ENCODE measurements around the gene NINJ2.
A peak's percentile ranks its signal among the peaks of the same experiment; 100 is the strongest.

Gene NINJ2

DNA sequence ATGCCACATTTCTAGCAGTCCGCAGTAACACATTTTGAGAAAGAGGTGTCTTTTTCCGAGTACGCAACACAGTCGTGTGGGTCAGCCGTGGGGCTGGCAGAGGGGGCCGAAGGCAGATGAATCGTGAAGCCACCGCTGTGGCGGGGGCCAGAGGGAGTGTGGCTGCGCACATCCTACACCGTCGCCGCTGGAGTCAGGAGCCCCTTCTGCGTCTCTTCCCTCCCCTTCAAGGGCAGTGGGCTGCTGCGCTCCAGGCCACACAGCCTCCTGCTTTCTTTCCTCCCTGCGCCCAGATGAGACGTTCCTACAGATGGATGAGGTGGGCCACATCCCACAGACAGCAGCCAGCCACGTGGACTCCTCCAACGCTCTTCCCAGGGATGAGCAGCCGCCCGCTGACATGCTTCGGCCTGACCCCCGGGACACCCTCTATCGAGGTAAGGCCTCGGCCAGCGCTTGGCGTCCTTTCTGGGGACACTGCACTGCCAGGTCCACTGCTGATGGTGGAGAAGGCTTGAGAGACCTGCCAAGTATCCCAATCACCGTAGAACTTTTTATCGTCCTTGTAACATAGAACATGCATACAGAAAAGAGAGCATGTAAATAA lies 113.7 kb downstream of the NINJ2 start:
- no peak for DNase-seq (ENCODE audit: low read depth in 2 of 2)

- DNase-seq (ENCODE audit: low read depth in 2 of 2), result no peak
Measured at GRCh38 chr12:547883-548470, 115.3 kb downstream of the NINJ2 start.

GRCh38 chr12:546920-547845 lies 116.1 kb downstream of the NINJ2 start:
- DNase-seq (ENCODE audit: low read depth in 2 of 2), result peak; percentile 22 to 33

DNA sequence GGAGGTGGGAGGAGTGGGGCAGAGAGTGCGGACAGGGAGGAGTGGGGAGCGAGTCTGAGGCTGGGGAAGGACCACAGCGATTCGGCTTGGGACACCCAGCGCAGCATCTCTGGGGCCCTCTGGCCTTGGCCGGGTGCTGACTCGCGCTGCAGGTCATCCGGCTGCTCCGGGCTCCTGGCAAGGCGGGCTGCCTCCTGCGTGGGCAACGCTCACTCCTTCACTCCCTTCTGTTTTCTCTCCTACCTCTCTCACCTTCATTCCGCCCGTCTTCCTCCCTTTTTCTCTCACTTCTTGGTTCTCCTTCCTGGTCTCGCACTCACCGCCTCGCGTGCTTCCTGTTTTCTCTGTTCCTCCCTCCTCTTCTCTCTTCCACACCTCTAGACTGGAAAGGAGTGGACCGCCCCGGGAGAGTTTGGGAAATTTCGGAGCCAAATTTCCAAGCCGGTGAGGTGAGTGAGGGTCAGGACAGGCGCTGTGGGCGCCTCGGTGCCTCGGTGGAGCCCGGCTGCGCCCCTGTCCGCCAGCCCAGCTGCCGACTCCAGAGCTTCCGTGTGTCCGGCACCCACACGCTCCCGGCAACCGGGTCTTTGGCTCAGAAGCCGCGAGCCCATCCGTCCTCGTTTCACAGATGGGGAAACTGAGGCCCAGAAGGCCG lies 116.9 kb downstream of the NINJ2 start:
- no peak for DNase-seq (ENCODE audit: low read depth in 2 of 2)

DNA sequence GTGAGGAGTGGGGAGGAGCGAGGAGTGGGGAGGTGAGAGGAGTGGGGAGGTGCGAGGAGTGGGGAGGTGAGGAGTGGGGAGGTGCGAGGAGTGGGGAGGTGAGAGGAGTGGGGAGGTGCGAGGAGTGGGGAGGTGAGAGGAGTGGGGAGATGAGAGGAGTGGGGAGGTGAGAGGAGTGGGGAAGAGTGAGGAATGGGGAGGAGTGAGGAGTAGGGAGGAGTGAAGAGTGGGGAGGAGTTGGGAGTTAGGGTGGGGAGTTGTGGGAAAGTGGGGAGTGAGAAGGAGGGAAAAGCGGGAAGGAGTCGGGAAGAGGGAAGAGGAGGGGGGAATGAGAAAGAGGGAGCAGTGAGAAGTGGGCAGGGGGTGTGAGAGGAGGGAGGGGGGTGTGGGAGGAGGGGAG lies 117.4 kb downstream of the NINJ2 start:
- no peak for DNase-seq (ENCODE audit: low read depth in 2 of 2)

DNA sequence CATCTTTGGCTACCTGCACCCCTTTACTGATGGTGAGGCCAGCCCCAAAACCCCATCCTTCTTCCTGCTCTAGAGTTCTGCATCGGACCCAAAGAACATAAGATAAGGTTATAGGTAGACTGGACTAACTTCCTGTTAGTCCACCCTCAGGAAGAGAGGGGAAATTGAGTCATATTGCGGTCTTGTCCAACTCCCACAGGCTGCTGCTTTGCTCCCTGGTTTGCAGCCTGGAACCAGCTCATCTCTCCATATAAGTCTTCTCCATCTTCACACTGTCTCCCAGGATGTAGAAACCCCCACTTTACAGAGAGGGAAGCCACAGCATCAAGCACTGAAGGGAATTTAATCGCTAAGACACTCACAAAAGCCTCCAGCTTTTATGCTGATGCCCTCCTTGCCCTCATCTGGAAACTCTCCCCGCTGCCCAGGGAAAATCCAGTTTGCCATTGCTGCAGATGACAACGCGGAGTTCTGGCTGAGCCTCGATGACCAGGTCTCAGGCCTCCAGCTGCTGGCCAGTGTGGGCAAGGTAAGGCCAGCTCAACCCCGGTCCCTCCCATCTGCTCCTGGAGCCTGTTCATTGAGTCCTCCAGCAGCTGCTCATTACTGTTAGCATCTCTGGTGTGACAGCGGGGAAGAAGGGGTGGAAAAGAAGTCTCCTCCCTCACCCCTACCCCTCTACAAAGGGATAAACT lies 118.2 kb downstream of the NINJ2 start:
- DNase-seq (ENCODE audit: low read depth in 2 of 2), result no peak

GRCh38 chr12:544142-544541 lies 119.1 kb downstream of the NINJ2 start:
- no peak for DNase-seq (ENCODE audit: low read depth in 2 of 2)

- no peak for DNase-seq (ENCODE audit: low read depth in 2 of 2)
Measured at GRCh38 chr12:543114-543451, 120.2 kb downstream of the NINJ2 start.

DNA sequence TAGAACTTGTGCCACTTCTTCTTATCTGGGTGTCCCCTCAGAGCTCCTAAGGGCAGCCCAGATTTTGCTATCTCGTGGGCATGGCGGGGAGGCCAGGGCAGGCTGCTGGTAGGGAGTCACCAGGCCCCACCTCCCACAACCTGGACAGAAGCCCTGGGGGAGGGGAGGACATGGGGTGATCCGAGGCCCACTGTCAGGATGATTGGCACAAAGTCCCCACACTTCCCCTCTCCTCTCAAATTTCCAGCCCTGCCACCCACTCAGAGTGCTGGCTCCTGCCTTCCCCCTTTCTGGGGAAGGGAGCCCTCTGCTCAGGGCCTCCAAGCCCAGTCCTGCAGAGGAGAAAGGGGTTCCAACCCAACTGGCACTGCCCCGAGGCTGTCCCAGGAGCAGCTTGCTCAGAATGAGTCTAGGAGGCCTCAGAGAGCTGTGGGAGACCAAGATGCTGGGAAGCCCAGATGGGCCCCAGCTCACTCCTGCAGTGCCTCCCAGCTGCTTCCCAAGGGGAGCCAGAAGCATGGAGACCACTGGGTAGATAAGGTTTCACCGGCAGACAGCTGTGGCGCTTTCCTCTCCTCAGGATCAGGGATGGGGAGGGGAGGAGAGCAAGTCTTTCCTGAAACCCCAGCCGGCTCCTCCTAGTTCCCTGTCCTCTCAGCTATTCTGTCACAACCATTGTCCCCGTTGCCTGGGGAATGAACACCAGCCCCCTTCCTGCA lies 120.7 kb downstream of the NINJ2 start:
- no peak for DNase-seq (ENCODE audit: low read depth in 2 of 2)

GRCh38 chr12:541676-542324 lies 121.4 kb downstream of the NINJ2 start:
- no peak for DNase-seq (ENCODE audit: low read depth in 2 of 2)

GRCh38 chr12:539540-540310 lies 123.5 kb downstream of the NINJ2 start:
- no peak for DNase-seq (ENCODE audit: low read depth in 2 of 2)

DNA sequence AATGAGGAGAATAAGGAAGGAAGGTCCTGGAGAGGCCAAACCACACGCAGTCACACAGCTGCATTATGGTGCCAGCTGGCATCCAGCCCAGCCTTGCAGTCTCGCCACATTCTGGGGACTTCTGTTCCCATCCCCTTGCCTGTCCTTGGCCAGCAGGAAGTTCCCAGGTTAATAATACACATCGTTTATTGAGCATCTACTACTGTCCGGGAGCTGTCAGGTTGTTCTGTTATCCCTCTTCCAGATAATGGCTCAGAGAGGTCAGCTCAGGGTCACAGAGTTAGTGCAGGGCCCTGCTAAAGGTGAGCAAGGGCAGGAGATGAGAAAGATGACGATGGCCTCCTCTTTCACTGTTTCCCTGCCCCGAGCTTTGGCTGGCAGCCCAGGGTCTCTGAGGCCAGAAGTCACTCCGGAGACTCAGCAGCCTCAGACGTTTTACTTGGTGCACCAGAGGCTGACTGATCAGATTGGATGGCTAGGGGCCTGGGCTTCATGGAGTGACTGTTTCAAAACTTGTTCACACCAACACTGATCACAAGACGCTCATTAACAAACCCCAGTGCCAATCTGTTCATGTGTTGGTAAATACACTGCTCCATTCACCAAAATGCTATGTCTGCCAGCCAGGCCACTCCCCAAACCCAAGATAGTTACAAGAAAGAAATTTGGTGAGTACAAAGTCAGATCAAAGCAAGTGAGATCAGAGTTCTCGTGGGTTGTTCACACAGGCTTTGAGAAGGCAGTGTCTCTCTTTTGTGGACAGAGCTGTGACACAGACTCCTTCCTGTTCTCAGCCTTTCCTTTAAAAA lies 124.3 kb downstream of the NINJ2 start:
- peak; percentile 15 to 18 for DNase-seq (ENCODE audit: low read depth in 2 of 2)

DNA sequence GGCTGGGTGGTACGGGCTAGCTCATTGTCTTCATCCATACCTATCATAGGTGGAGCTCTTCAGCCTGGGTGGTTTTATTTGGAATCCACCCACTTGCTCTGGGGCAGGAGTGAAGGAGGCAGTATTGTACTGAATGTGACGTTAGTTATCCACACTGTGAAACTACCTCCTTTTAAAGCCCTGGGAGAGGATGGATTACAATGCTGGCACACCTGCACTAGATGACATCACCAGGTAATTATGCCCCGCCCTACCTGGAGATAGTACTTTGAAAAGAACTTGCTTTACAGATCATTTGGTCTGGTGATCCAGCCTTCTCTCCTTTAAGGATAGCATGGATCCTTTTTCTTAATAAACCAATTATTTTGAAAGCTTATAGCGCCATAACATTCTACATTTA lies 125.5 kb downstream of the NINJ2 start:
- DNase-seq (ENCODE audit: low read depth in 2 of 2), result no peak

GRCh38 chr12:536751-537245 lies 126.4 kb downstream of the NINJ2 start:
- DNase-seq (ENCODE audit: low read depth in 2 of 2), result no peak

DNA sequence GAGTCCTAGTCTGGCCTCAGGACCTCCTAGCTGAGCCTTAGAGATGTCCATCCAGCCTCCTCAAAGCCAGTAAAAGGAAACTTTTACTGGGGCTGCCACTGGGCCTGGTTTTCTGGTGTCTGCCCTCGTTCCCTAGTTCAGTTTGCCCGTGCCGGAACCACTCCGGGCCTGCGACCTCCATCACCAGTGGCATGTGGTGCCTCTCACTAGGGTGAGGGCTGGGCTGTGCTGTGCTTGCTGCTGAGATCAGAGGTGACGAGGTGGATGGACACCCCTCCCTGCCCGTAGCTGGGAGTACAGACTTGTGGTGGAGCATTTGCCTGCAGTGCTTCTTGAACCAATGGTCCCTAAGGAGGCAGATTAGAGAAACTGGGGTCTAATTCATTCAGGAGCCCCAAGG lies 127.8 kb downstream of the NINJ2 start:
- no peak for DNase-seq (ENCODE audit: low read depth in 2 of 2)

- no peak for DNase-seq (ENCODE audit: low read depth in 2 of 2)
Measured at GRCh38 chr12:534216-534615, 129.0 kb downstream of the NINJ2 start.

DNA sequence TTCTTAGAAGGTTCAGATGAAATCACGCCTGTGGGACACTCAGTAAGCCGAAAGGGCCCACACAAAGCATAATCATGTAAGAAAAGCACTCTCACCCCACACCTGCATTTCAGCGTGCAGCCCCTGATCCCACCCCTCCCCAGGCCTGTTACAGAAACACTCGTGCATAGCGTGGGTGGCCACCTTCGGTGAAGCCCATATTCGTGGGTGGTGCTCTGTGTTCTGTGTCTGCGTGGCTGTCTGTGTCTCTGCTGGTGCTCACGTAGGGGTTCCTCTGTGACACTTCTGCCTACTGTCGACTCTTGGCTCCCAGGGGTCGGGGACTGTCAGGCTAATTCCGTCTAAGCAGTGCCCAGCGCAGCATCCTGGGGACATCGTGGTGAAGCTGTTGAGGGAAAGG lies 129.5 kb downstream of the NINJ2 start:
- no peak for DNase-seq (ENCODE audit: low read depth in 2 of 2)

- no peak for DNase-seq (ENCODE audit: low read depth in 2 of 2)
Measured at GRCh38 chr12:532908-533565, 130.2 kb downstream of the NINJ2 start.
